Measurements from ENCODE around the gene MYADM. TPM values are rescaled to one million over a fixed set of nuclear protein-coding genes. Genes with fewer than 3 reads are reported as not detected.

MYADM gene
- total RNA-seq, 2 donors from 2014 or later = 48.8 to 72.8 TPM

GRCh38 chr19:53892301-53892980 is 24.8 kb downstream of the MYADM start:
- no peak for ATAC-seq (replicated peaks)
- no peak overlapping the region for H3K27ac Mint-ChIP-seq
- H3K9me3 Mint-ChIP-seq = no peaks in the 10 kb centered on the region
- H3K4me1 Mint-ChIP-seq = no peaks in the 10 kb centered on the region
- no peak overlapping the region for H3K4me3 Mint-ChIP-seq
- H3K36me3 Mint-ChIP-seq (ENCODE audit: low read depth) = no peaks in the 10 kb centered on the region
- H3K27me3 Mint-ChIP-seq = peaks cover 19% of the 10 kb centered on the region

- H3K4me3 Mint-ChIP-seq = no peak overlapping the region
- H3K36me3 Mint-ChIP-seq (ENCODE audit: low read depth) = no peaks in the 10 kb centered on the region
- no peaks in the 10 kb centered on the region for H3K9me3 Mint-ChIP-seq
- no peaks in the 10 kb centered on the region for H3K4me1 Mint-ChIP-seq
- no peak overlapping the region for H3K27ac Mint-ChIP-seq
- no peak for ATAC-seq (replicated peaks)
- H3K27me3 Mint-ChIP-seq = peaks cover 23% of the 10 kb centered on the region
These were observed 25.3 kb downstream of the MYADM start for GRCh38 chr19:53892981-53893325.

GRCh38 chr19:53894707-53895106 is 27.0 kb downstream of the MYADM start:
- Mint-ChIP-seq H3K36me3 (ENCODE audit: low read depth) (no peaks in the 10 kb centered on the region), H3K4me1 (peaks cover 5% of the 10 kb centered on the region), H3K4me3 (no peak overlapping the region), H3K27ac (no peak overlapping the region), H3K9me3 (peaks cover 3% of the 10 kb centered on the region), H3K27me3 (peaks cover 37% of the 10 kb centered on the region)
- no peak for ATAC-seq (replicated peaks)

GRCh38 chr19:53896682-53897081 is 29.0 kb downstream of the MYADM start:
- Mint-ChIP-seq H3K4me1 (peaks cover 5% of the 10 kb centered on the region), H3K4me3 (no peak overlapping the region), H3K27ac (no peak overlapping the region), H3K36me3 (ENCODE audit: low read depth) (no peaks in the 10 kb centered on the region), H3K27me3 (peaks cover 40% of the 10 kb centered on the region), H3K9me3 (peaks cover 3% of the 10 kb centered on the region)
- ATAC-seq (replicated peaks) = no peak

GRCh38 chr19:53897459-53897858 is 29.8 kb downstream of the MYADM start:
- H3K4me3 Mint-ChIP-seq = no peak overlapping the region
- no peak for ATAC-seq (replicated peaks)
- H3K36me3 Mint-ChIP-seq (ENCODE audit: low read depth) = no peaks in the 10 kb centered on the region
- peaks cover 38% of the 10 kb centered on the region for H3K27me3 Mint-ChIP-seq
- H3K4me1 Mint-ChIP-seq = peaks cover 5% of the 10 kb centered on the region
- no peak overlapping the region for H3K27ac Mint-ChIP-seq
- peaks cover 3% of the 10 kb centered on the region for H3K9me3 Mint-ChIP-seq

- no peak overlapping the region for H3K4me3 Mint-ChIP-seq
- no peak overlapping the region for H3K27ac Mint-ChIP-seq
- H3K4me1 Mint-ChIP-seq = peaks cover 5% of the 10 kb centered on the region
- H3K36me3 Mint-ChIP-seq (ENCODE audit: low read depth) = no peaks in the 10 kb centered on the region
- peaks cover 3% of the 10 kb centered on the region for H3K9me3 Mint-ChIP-seq
- H3K27me3 Mint-ChIP-seq = peaks cover 38% of the 10 kb centered on the region
- no peak for ATAC-seq (replicated peaks)
These were observed 30.5 kb downstream of the MYADM start for GRCh38 chr19:53898166-53898565.

GRCh38 chr19:53898636-53899341 is 31.1 kb downstream of the MYADM start:
- peaks cover 5% of the 10 kb centered on the region for H3K4me1 Mint-ChIP-seq
- no peak for ATAC-seq (replicated peaks)
- peaks cover 38% of the 10 kb centered on the region for H3K27me3 Mint-ChIP-seq
- H3K36me3 Mint-ChIP-seq (ENCODE audit: low read depth) = no peaks in the 10 kb centered on the region
- H3K4me3 Mint-ChIP-seq = no peak overlapping the region
- no peak overlapping the region for H3K27ac Mint-ChIP-seq
- peaks cover 3% of the 10 kb centered on the region for H3K9me3 Mint-ChIP-seq

- Mint-ChIP-seq H3K27me3 (peaks cover 45% of the 10 kb centered on the region), H3K4me1 (peaks cover 5% of the 10 kb centered on the region), H3K4me3 (no peak overlapping the region), H3K9me3 (peaks cover 3% of the 10 kb centered on the region), H3K36me3 (ENCODE audit: low read depth) (no peaks in the 10 kb centered on the region), H3K27ac (no peak overlapping the region)
- no peak for ATAC-seq (replicated peaks)
These were observed 32.6 kb downstream of the MYADM start for GRCh38 chr19:53900191-53900860.

- H3K9me3 Mint-ChIP-seq = peaks cover 3% of the 10 kb centered on the region
- no peak overlapping the region for H3K4me3 Mint-ChIP-seq
- H3K4me1 Mint-ChIP-seq = peaks cover 11% of the 10 kb centered on the region
- H3K36me3 Mint-ChIP-seq (ENCODE audit: low read depth) = no peaks in the 10 kb centered on the region
- peaks cover 60% of the 10 kb centered on the region for H3K27me3 Mint-ChIP-seq
- H3K27ac Mint-ChIP-seq = no peak overlapping the region
- ATAC-seq (replicated peaks) = no peak
These were observed 35.5 kb downstream of the MYADM start for GRCh38 chr19:53903055-53903680.

- no peak for ATAC-seq (replicated peaks)
- no peak overlapping the region for H3K27ac Mint-ChIP-seq
- no peaks in the 10 kb centered on the region for H3K36me3 Mint-ChIP-seq (ENCODE audit: low read depth)
- H3K4me1 Mint-ChIP-seq = peaks cover 6% of the 10 kb centered on the region
- H3K27me3 Mint-ChIP-seq = peaks cover 54% of the 10 kb centered on the region
- H3K9me3 Mint-ChIP-seq = no peaks in the 10 kb centered on the region
- no peak overlapping the region for H3K4me3 Mint-ChIP-seq
These were observed 37.2 kb downstream of the MYADM start for GRCh38 chr19:53904909-53905308.

GRCh38 chr19:53905787-53906186 is 38.1 kb downstream of the MYADM start:
- Mint-ChIP-seq H3K27me3 (peaks cover 62% of the 10 kb centered on the region), H3K36me3 (ENCODE audit: low read depth) (no peaks in the 10 kb centered on the region), H3K27ac (no peak overlapping the region), H3K9me3 (no peaks in the 10 kb centered on the region), H3K4me1 (peaks cover 6% of the 10 kb centered on the region), H3K4me3 (no peak overlapping the region)
- no peak for ATAC-seq (replicated peaks)

GRCh38 chr19:53906211-53907192 is 38.8 kb downstream of the MYADM start:
- Mint-ChIP-seq H3K4me3 (no peak overlapping the region), H3K36me3 (ENCODE audit: low read depth) (no peaks in the 10 kb centered on the region), H3K4me1 (peaks cover 6% of the 10 kb centered on the region), H3K27me3 (peaks cover 64% of the 10 kb centered on the region), H3K9me3 (no peaks in the 10 kb centered on the region), H3K27ac (no peak overlapping the region)
- peak; percentile 61 for ATAC-seq (replicated peaks)

GRCh38 chr19:53907193-53907581 is 39.5 kb downstream of the MYADM start:
- no peaks in the 10 kb centered on the region for H3K36me3 Mint-ChIP-seq (ENCODE audit: low read depth)
- H3K9me3 Mint-ChIP-seq = no peaks in the 10 kb centered on the region

GRCh38 chr19:53907690-53908089 is 40.0 kb downstream of the MYADM start:
- no peaks in the 10 kb centered on the region for H3K36me3 Mint-ChIP-seq (ENCODE audit: low read depth)
- ATAC-seq (replicated peaks) = no peak
- peaks cover 6% of the 10 kb centered on the region for H3K4me1 Mint-ChIP-seq
- H3K9me3 Mint-ChIP-seq = no peaks in the 10 kb centered on the region
- H3K27ac Mint-ChIP-seq = no peak overlapping the region
- H3K27me3 Mint-ChIP-seq = peaks cover 71% of the 10 kb centered on the region
- no peak overlapping the region for H3K4me3 Mint-ChIP-seq

More at GRCh38 chr19:53907193-53907581, 39.5 kb downstream of the MYADM start:
- Mint-ChIP-seq H3K4me3 (no peak overlapping the region), H3K27me3 (peaks cover 68% of the 10 kb centered on the region), H3K4me1 (peaks cover 6% of the 10 kb centered on the region), H3K27ac (no peak overlapping the region)
- no peak for ATAC-seq (replicated peaks)
